SK-N-SH (cell line): ENCODE data around the gene CA9. TPM values are rescaled to one million over a fixed set of nuclear protein-coding genes. Genes with fewer than 3 reads are reported as not detected.
"Not testable (repeated sequence)": the region's sequence is repeated elsewhere in the genome, so short reads cannot be mapped to it uniquely, and the experiment has no call there.

Source experiments
- CTCF ChIA-PET: fragments of 300-600, 350-600 bp; formaldehyde crosslinking; extraction: SDS; loops from one replicate; lab custom pipeline; 2021; lab: Yijun Ruan, JAX
- POLR2A ChIA-PET: fragments of 350-600 bp; sonication (Branson Sonifier 250); formaldehyde crosslinking; extraction: SDS; loops from one replicate; lab custom pipeline; 2020; ENCODE audit warnings: antibody characterized with exemption, inconsistent platforms; lab: Yijun Ruan, JAX
- DNase-seq: peaks from one replicate; pipeline ENCODE4 v3.0.0; 2012
- H2AFZ ChIP-seq: fragments of 200-600 bp; sonication (generic); 2 replicates; pipeline ENCODE4 v1.8.1; 2016; ENCODE audit warnings: antibody characterized with exemption, mild to moderate bottlenecking, low read depth
- H3F3A ChIP-seq: fragments of 200-600 bp; sonication (generic); replicated peaks from 2 replicates; pipeline ENCODE3; 2016; ENCODE audit warnings: antibody characterized with exemption, mild to moderate bottlenecking; ENCODE audit not compliant: insufficient read depth
- H3K27ac ChIP-seq, 2 experiments: fragments of 200-500 bp in 1 of 2; fragments of 200-600 bp in 1 of 2; sonication (Bioruptor generic) in 1 of 2; sonication (generic), shearing (Covaris generic) in 1 of 2; 2 replicates each; pipeline versions ENCODE4 v1.5.1 to v1.6.1; 2014 to 2016; ENCODE audit warnings: low read depth in 2 of 2, inconsistent platforms in 1 of 2, low read length in 1 of 2, mild to moderate bottlenecking in 1 of 2, mixed read lengths in 1 of 2
- H3K27me3 ChIP-seq: fragments of 200-600 bp; sonication (generic), shearing (Covaris generic); 2 replicates; pipeline ENCODE4 v1.6.1; 2016; ENCODE audit warnings: mixed run types; ENCODE audit not compliant: insufficient read depth
- H3K36me3 ChIP-seq, 2 experiments: fragments of 200-500 bp in 1 of 2; fragments of 200-600 bp in 1 of 2; sonication (Bioruptor generic) in 1 of 2; sonication (generic) in 1 of 2; replicated peaks in 1 of 2; 2 replicates each; pipeline versions ENCODE3 to v1.5.1; 2014 to 2016; ENCODE audit warnings: low read length in 1 of 2, mild to moderate bottlenecking in 1 of 2; ENCODE audit not compliant: insufficient read depth in 2 of 2, control insufficient read depth in 1 of 2
- H3K4me1 ChIP-seq, 2 experiments: fragments of 200-500 bp in 1 of 2; fragments of 200-600 bp in 1 of 2; sonication (Bioruptor generic) in 1 of 2; sonication (generic), shearing (Covaris generic) in 1 of 2; 2 replicates each; pipeline versions ENCODE4 v1.5.1 to v1.6.1; 2014 to 2016; ENCODE audit warnings: low read depth in 1 of 2, low read length in 1 of 2, mixed run types in 1 of 2; ENCODE audit not compliant: insufficient read depth in 2 of 2, control insufficient read depth in 1 of 2
- H3K4me2 ChIP-seq: fragments of 200-600 bp; sonication (generic), shearing (Covaris generic); 2 replicates; pipeline ENCODE4 v1.6.1; 2017; ENCODE audit warnings: mixed run types
- H3K4me3 ChIP-seq, 2 experiments: fragments of 200-500 bp in 1 of 2; fragments of 200-600 bp in 1 of 2; sonication (Bioruptor generic) in 1 of 2; sonication (generic), shearing (Covaris generic) in 1 of 2; 2 replicates each; pipeline versions ENCODE4 v1.5.1 to v1.8.1; 2014 to 2016; ENCODE audit warnings: low read depth in 2 of 2, inconsistent platforms in 1 of 2, low read length in 1 of 2, mild to moderate bottlenecking in 1 of 2, mixed read lengths in 1 of 2, moderate library complexity in 1 of 2
- H3K79me2 ChIP-seq: fragments of 200-600 bp; sonication (generic); 2 replicates; pipeline ENCODE4 v1.8.1; 2017; ENCODE audit warnings: mild to moderate bottlenecking; ENCODE audit not compliant: insufficient read depth
- H3K9ac ChIP-seq: fragments of 200-600 bp; sonication (generic); 2 replicates; pipeline ENCODE4 v1.6.1; 2017; ENCODE audit warnings: mixed run types
- H3K9me2 ChIP-seq: fragments of 200-600 bp; sonication (generic); 2 replicates; pipeline ENCODE4 v1.6.1; 2017; ENCODE audit warnings: mixed run types
- H3K9me3 ChIP-seq: fragments of 200-600 bp; sonication (generic); 2 replicates; pipeline ENCODE4 v1.6.1; 2017; ENCODE audit warnings: mixed run types, mild to moderate bottlenecking, moderate library complexity
- H4K20me1 ChIP-seq: fragments of 200-600 bp; sonication (generic); 2 replicates; pipeline ENCODE4 v1.6.1; 2017; ENCODE audit warnings: mild to moderate bottlenecking, mixed run types; ENCODE audit not compliant: insufficient read depth
- WGBS: methylation state at CpG from one replicate; pipeline ENCODE4 v1.1.6; 2017; ENCODE audit warnings: low lambda C conversion rate; 5-methylcytosine and 5-hydroxymethylcytosine counted together
- polyA plus RNA-seq, 3 experiments: library from polyadenylated mRNA; depleted of rRNA; stranded (reverse); fragments of >200 nt; gene quantifications; 2 replicates each; pipeline ENCODE4 v1.2.3, GENCODE V29; 2012

CA9 gene
- polyA plus RNA-seq, 1 of the 3 experiments (the other 2 are of a cell fraction): 1.4 TPM

- H3K4me1 ChIP-seq, H3K36me3 ChIP-seq, H3K9ac ChIP-seq, H3K9me3 ChIP-seq, H2AFZ ChIP-seq, H3K79me2 ChIP-seq, H4K20me1 ChIP-seq, POLR2A ChIA-PET, H3K27me3 ChIP-seq, H3K4me3 ChIP-seq, DNase-seq, H3K4me2 ChIP-seq, H3F3A ChIP-seq, H3K9me2 ChIP-seq, H3K27ac ChIP-seq: not testable (repeated sequence)
- CTCF ChIA-PET: interaction anchor here (1.6 to 2.7 kb wide), 3 partner anchors 9 to 25 kb away, joined by 7 to 9 read pairs (median 8); no protein-coding TSS in a partner anchor
- WGBS: 94% methylated on average over 6 of the region's 6 CpGs
Observed at GRCh38 chr9:35636877-35637246, 36.9 kb upstream of the CA9 start.

- H3K4me3 ChIP-seq, H3K4me2 ChIP-seq, H3K79me2 ChIP-seq, H3K4me1 ChIP-seq, H3K9me3 ChIP-seq, H3F3A ChIP-seq, DNase-seq, H3K9ac ChIP-seq, POLR2A ChIA-PET, CTCF ChIA-PET, H2AFZ ChIP-seq, H3K9me2 ChIP-seq, H4K20me1 ChIP-seq, H3K27me3 ChIP-seq, H3K27ac ChIP-seq, H3K36me3 ChIP-seq: not testable (repeated sequence)
- WGBS: 63% methylated on average over 9 of the region's 9 CpGs
Observed at GRCh38 chr9:35637427-35637955, 36.2 kb upstream of the CA9 start.

GRCh38 chr9:35638751-35639150, 35.0 kb upstream of the CA9 start:
- H3K27me3 ChIP-seq, H3K4me1 ChIP-seq, H3K27ac ChIP-seq, CTCF ChIA-PET, H3K79me2 ChIP-seq, H4K20me1 ChIP-seq, H3K4me3 ChIP-seq, H3K9me3 ChIP-seq, H3K9me2 ChIP-seq, H3F3A ChIP-seq, H2AFZ ChIP-seq, H3K36me3 ChIP-seq, H3K4me2 ChIP-seq, POLR2A ChIA-PET, DNase-seq, H3K9ac ChIP-seq: not testable (repeated sequence)
- 86% methylated on average over 6 of the region's 8 CpGs for WGBS

- H4K20me1 ChIP-seq, H3K27ac ChIP-seq, H2AFZ ChIP-seq, H3F3A ChIP-seq, H3K79me2 ChIP-seq, H3K27me3 ChIP-seq, DNase-seq, H3K9ac ChIP-seq, H3K9me2 ChIP-seq, H3K9me3 ChIP-seq, H3K4me3 ChIP-seq, H3K4me2 ChIP-seq, H3K4me1 ChIP-seq, POLR2A ChIA-PET, H3K36me3 ChIP-seq: not testable (repeated sequence)
- CTCF ChIA-PET: interaction anchor here (1.5 kb wide), 1 partner anchor 28 kb away, joined by 5 read pairs; no protein-coding TSS in a partner anchor
- 100% methylated on average over 1 of the region's 1 CpG for WGBS
Observed at GRCh38 chr9:35639225-35639624, 34.5 kb upstream of the CA9 start.
